ENCODE measurements around the gene DSP.

GRCh38 chr6:7547315-7547714 is 5.8 kb downstream of the DSP start:
- TF ChIP-seq CTCF (IDR thresholded peaks at IDR 0.05) (no peak), EP300 (IDR thresholded peaks at IDR 0.05) (no peak)

Measured in tibial nerve (tissue), 4 donors.